K562 (cell line): ENCODE results near the gene MGRN1. TPM values are rescaled to one million over a fixed set of nuclear protein-coding genes. Genes with fewer than 3 reads are reported as not detected.
A peak's percentile ranks its signal among the peaks of the same experiment; 100 is the strongest.

ENCODE experiments used
- ASH1L ChIP-seq: fragments of 450-650 bp; IDR thresholded peaks from 2 replicates; pipeline ENCODE4 v1.6.1; 2018; ENCODE audit warnings: borderline replicate concordance, mild to moderate bottlenecking, low read depth; ENCODE audit not compliant: partially characterized antibody
- HCFC1 ChIP-seq: IDR thresholded peaks from 2 replicates; pipeline ENCODE4 v1.6.1; 2012; ENCODE audit warnings: low read depth, low read length, improper control_type of control experiment
- KLF6 ChIP-seq: fragments of 250-450 bp; sonication (Bioruptor Pico); IDR thresholded peaks from 2 replicates; pipeline ENCODE4 v1.4.0; 2020; ENCODE audit warnings: mild to moderate bottlenecking, moderate library complexity, borderline replicate concordance
- MEIS2 ChIP-seq: fragments of 450-650 bp; IDR thresholded peaks from 2 replicates; pipeline ENCODE4 v1.6.1; 2014; ENCODE audit warnings: mild to moderate bottlenecking; ENCODE audit not compliant: partially characterized antibody
- NR1H2 ChIP-seq: sonication (generic); formaldehyde crosslinking; IDR thresholded peaks from 2 replicates; pipeline ENCODE4 v1.4.0; 2020; ENCODE audit warnings: mild to moderate bottlenecking, missing genetic modification reagents
- POLR2AphosphoS2 ChIP-seq: IDR thresholded peaks from 2 replicates; pipeline ENCODE4 v1.6.1; 2012; ENCODE audit warnings: low read length, improper control_type of control experiment
- SMARCA5 ChIP-seq: fragments of 450-650 bp; IDR thresholded peaks from 2 replicates; pipeline ENCODE4 v1.6.1; 2016
- TEAD1 ChIP-seq, 2 experiments: fragments of 450-650 bp in 1 of 2; sonication (generic) in 1 of 2; formaldehyde crosslinking; IDR thresholded peaks; 2 replicates each; pipeline versions ENCODE4 v1.4.0 to v1.8.0; 2020 to 2022; ENCODE audit warnings: mild to moderate bottlenecking in 2 of 2, missing genetic modification reagents in 1 of 2
- ZBTB2 ChIP-seq: fragments of 450-650 bp; IDR thresholded peaks from 2 replicates; pipeline ENCODE4 v1.6.1; 2016; ENCODE audit warnings: antibody characterized with exemption
- ZNF143 ChIP-seq: sonication (generic); formaldehyde crosslinking; IDR thresholded peaks from 2 replicates; pipeline ENCODE4 v1.9.0; 2022; ENCODE audit warnings: mild to moderate bottlenecking, missing genetic modification reagents
- ZNF76 ChIP-seq: fragments of 250-450 bp; sonication (Bioruptor Pico); IDR thresholded peaks from 2 replicates; pipeline ENCODE4 v1.4.0; 2020; ENCODE audit warnings: mild to moderate bottlenecking, moderate library complexity, borderline replicate concordance
- polyA plus RNA-seq, 8 experiments: library from polyadenylated mRNA; depleted of rRNA in 4 of 8; stranded (reverse) in 5 of 8; unstranded in 3 of 8; fragments of >200 nt; fragmentation: Nextera tagmentation in 2 of 8; fragmentation: Illumina TruSeq in 1 of 8; extraction: Ambion mirVana in 2 of 8; extraction: Trizol in 1 of 8; gene quantifications; 2 replicates each; pipeline versions ENCODE4 v1.2.1 to v1.2.3, GENCODE V29; 2011 to 2014; ENCODE audit warnings: inconsistent platforms in 1 of 8, missing spikeins in 1 of 8
- total RNA-seq, 7 experiments: library from RNA; depleted of rRNA in 6 of 7; stranded (reverse); fragments of >200 nt in 6 of 7; fragmentation: Illumina TruSeq in 2 of 7; extraction: Trizol in 2 of 7; gene quantifications; 2 replicates each; pipeline versions ENCODE4 v1.2.1 to v1.2.3, GENCODE V29; 2011 to 2021; ENCODE audit warnings: low replicate concordance in 1 of 7
- TF ChIP-seq, protein P1 (sequence below): fragments of 450-650 bp; IDR thresholded peaks from 2 replicates; pipeline ENCODE4 v1.6.1; 2018; ENCODE audit not compliant: partially characterized antibody

MGRN1 gene
- total and polyA plus RNA-seq, 9 of the 15 experiments (the other 6 are each of a cell fraction or from before 2014, with no cell fraction given), result 0.15 to 37.9 (median 6.0) TPM

DNA sequence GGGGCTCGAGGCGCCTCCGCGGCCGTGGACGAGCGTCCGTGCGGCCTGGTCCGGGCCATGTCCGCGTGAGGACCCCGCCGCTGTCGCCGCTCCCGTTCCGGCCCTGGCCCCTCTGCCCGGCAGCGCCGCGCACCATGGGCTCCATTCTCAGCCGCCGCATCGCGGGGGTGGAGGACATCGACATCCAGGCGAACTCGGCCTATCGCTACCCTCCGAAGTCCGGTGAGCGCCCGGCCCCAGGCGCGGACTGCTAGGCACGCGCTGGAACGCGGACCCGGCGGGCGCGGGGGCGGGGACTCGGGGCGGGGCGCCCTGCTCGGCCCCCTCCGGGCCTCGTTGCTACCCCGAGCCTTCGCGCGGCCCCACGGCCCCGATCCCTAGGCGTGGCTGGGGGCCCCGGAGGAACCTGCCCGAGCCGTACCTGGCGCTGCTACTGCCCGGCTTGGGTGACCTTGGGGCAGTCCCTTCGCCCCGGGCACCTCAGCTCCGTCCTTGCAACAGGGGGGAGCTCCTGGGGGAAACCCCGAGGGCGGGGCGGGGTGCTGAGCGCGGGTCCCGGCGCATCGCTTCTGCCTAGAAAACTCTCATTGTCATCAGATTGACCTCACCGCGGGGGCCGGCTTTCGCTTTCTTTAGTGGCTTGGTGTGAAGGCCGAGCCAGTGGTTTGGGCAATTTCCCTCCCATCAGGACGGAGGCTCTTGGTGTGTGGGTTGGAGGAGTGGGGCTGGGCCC lies 367 bp downstream of the MGRN1 start (continued):
- no peak for TF ChIP-seq NR1H2 (CRISPR knock-in tag)
- TF ChIP-seq TEAD1 (CRISPR knock-in tag; IDR thresholded peaks at IDR 0.05), result no peak
- no peak for TF ChIP-seq HCFC1
- TF ChIP-seq, protein P1, sequence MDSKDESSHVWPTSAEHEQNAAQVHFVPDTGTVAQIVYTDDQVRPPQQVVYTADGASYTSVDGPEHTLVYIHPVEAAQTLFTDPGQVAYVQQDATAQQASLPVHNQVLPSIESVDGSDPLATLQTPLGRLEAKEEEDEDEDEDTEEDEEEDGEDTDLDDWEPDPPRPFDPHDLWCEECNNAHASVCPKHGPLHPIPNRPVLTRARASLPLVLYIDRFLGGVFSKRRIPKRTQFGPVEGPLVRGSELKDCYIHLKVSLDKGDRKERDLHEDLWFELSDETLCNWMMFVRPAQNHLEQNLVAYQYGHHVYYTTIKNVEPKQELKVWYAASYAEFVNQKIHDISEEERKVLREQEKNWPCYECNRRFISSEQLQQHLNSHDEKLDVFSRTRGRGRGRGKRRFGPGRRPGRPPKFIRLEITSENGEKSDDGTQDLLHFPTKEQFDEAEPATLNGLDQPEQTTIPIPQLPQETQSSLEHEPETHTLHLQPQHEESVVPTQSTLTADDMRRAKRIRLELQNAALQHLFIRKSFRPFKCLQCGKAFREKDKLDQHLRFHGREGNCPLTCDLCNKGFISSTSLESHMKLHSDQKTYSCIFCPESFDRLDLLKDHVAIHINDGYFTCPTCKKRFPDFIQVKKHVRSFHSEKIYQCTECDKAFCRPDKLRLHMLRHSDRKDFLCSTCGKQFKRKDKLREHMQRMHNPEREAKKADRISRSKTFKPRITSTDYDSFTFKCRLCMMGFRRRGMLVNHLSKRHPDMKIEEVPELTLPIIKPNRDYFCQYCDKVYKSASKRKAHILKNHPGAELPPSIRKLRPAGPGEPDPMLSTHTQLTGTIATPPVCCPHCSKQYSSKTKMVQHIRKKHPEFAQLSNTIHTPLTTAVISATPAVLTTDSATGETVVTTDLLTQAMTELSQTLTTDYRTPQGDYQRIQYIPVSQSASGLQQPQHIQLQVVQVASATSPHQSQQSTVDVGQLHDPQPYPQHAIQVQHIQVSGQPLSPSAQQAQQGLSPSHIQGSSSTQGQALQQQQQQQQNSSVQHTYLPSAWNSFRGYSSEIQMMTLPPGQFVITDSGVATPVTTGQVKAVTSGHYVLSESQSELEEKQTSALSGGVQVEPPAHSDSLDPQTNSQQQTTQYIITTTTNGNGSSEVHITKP, result no peak
- TF ChIP-seq POLR2AphosphoS2, result no peak
- no peak for TF ChIP-seq ASH1L
- TF ChIP-seq SMARCA5, result no peak
- peak; percentile 51; the same call in 1 of the 2 replicates for TF ChIP-seq ZNF76
- no peak for TF ChIP-seq ZBTB2
- TF ChIP-seq ZNF143 (CRISPR knock-in tag), result no peak
- no peak for TF ChIP-seq MEIS2
- TF ChIP-seq KLF6, result no peak
